H1 (cell line): ENCODE measurements around the gene DCDC2C. TPM values are rescaled to one million over a fixed set of nuclear protein-coding genes. Genes with fewer than 3 reads are reported as not detected.

Experiments
- CTCF ChIA-PET: fragments of 300-600 bp; sonication (Branson Sonifier 250); formaldehyde crosslinking; loops from one replicate; lab custom pipeline; 2021; ENCODE audit not compliant: partially characterized antibody; lab: Charles Lee
- POLR2A ChIA-PET: fragments of 300-600 bp; sonication (Branson Sonifier 250); formaldehyde crosslinking; loops from one replicate; lab custom pipeline; 2021; ENCODE audit warnings: inconsistent platforms; ENCODE audit not compliant: partially characterized antibody; lab: Charles Lee
- DNase-seq, 2 experiments: peaks; one replicate each; pipeline versions ENCODE4 v3.0.0 to v3.0.0-alpha.2; 2010 to 2022; ENCODE audit warnings: low spot score in 2 of 2, low read depth in 1 of 2, mixed read lengths in 1 of 2
- FAIRE-seq: peaks from 2 replicates; lab custom pipeline; 2011; peaks lifted over from hg19 to GRCh38; lab: Jason Lieb, UNC
- H2AFZ ChIP-seq: 2 replicates; pipeline ENCODE4 v1.8.1; 2012; ENCODE audit warnings: low read length, inconsistent platforms
- H2AK5ac ChIP-seq: 2 replicates; pipeline ENCODE4 v1.6.1; 2013; ENCODE audit warnings: low read depth, low read length
- H2BK120ac ChIP-seq: replicated peaks from 2 replicates; pipeline ENCODE3; 2013; ENCODE audit warnings: low read depth, low read length, inconsistent platforms
- H2BK12ac ChIP-seq: 2 replicates; pipeline ENCODE4 v1.6.1; 2013; ENCODE audit warnings: low read depth, low read length
- H2BK15ac ChIP-seq: 2 replicates; pipeline ENCODE4 v1.6.1; 2013; ENCODE audit warnings: low read length
- H2BK20ac ChIP-seq: 2 replicates; pipeline ENCODE4 v1.6.1; 2013; ENCODE audit warnings: low read length
- H2BK5ac ChIP-seq: 2 replicates; pipeline ENCODE4 v1.6.1; 2013; ENCODE audit warnings: low read depth, low read length
- H3K14ac ChIP-seq: 2 replicates; pipeline ENCODE4 v1.6.1; 2013; ENCODE audit warnings: inconsistent platforms; ENCODE audit not compliant: insufficient read length
- H3K18ac ChIP-seq: 2 replicates; pipeline ENCODE4 v1.6.1; 2013; ENCODE audit warnings: low read length; ENCODE audit errors: extremely low read depth
- H3K23ac ChIP-seq: 2 replicates; pipeline ENCODE4 v1.6.1; 2013; ENCODE audit warnings: inconsistent platforms; ENCODE audit not compliant: insufficient read length
- H3K23me2 ChIP-seq: 2 replicates; pipeline ENCODE4 v1.6.1; 2013; ENCODE audit warnings: low read depth, low read length
- H3K27ac ChIP-seq: 2 replicates; pipeline ENCODE4 v1.6.1; 2011; ENCODE audit warnings: low read depth, low read length, inconsistent platforms
- H3K27me3 ChIP-seq, 4 experiments: replicated peaks in 1 of 4; 1 replicate in 1 of 4; 2 replicates in 3 of 4; pipeline versions ENCODE4 v1.6.1 to v1.8.1; 2011 to 2013; ENCODE audit warnings: low read length in 3 of 4, mild to moderate bottlenecking in 3 of 4, inconsistent platforms in 2 of 4, mixed read lengths in 2 of 4, moderate library complexity in 1 of 4; ENCODE audit not compliant: control insufficient read depth in 3 of 4, insufficient read depth in 3 of 4; ENCODE audit errors: extremely low read depth in 1 of 4
- H3K36me3 ChIP-seq, 4 experiments: 2 replicates each; pipeline versions ENCODE4 v1.6.1 to v1.8.1; 2011 to 2013; ENCODE audit warnings: mild to moderate bottlenecking in 4 of 4, low read length in 3 of 4, moderate library complexity in 2 of 4, control low read depth in 1 of 4, inconsistent platforms in 1 of 4; ENCODE audit not compliant: insufficient read depth in 4 of 4, control insufficient read depth in 2 of 4
- H3K4ac ChIP-seq: replicated peaks from 2 replicates; pipeline ENCODE3; 2013; ENCODE audit warnings: low read length, low read depth, mixed read lengths, inconsistent platforms; ENCODE audit not compliant: insufficient read length
- H3K4me1 ChIP-seq, 4 experiments: replicated peaks in 1 of 4; 1 replicate in 1 of 4; 2 replicates in 3 of 4; pipeline versions ENCODE4 v1.6.1 to v1.8.1; 2011 to 2013; ENCODE audit warnings: low read length in 3 of 4, inconsistent platforms in 2 of 4, mixed read lengths in 1 of 4; ENCODE audit not compliant: insufficient read depth in 4 of 4, control insufficient read depth in 3 of 4
- H3K4me2 ChIP-seq, 2 experiments: 2 replicates each; pipeline versions ENCODE4 v1.6.1 to v1.8.1; 2011 to 2013; ENCODE audit warnings: low read depth in 2 of 2, low read length in 2 of 2, control low read depth in 1 of 2, inconsistent platforms in 1 of 2, mild to moderate bottlenecking in 1 of 2; ENCODE audit not compliant: insufficient read depth in 1 of 2
- H3K4me3 ChIP-seq, 4 experiments: fragments of 200-600, 300-600 bp in 1 of 4; sonication (generic), shearing (Covaris generic), sonication (Bioruptor Twin) in 1 of 4; 2 replicates each; pipeline versions ENCODE4 v1.5.1 to v1.8.1; 2011 to 2016; ENCODE audit warnings: low read length in 4 of 4, low read depth in 3 of 4, control low read depth in 2 of 4, inconsistent platforms in 2 of 4, mild to moderate bottlenecking in 2 of 4, mixed read lengths in 1 of 4, moderate library complexity in 1 of 4; ENCODE audit not compliant: insufficient read depth in 2 of 4; ENCODE audit errors: extremely low read depth in 1 of 4
- H3K56ac ChIP-seq: replicated peaks from 2 replicates; pipeline ENCODE3; 2013; ENCODE audit warnings: low read depth, mild to moderate bottlenecking, mixed read lengths, low read length, inconsistent platforms; ENCODE audit not compliant: insufficient read length
- H3K79me1 ChIP-seq: 2 replicates; pipeline ENCODE4 v1.6.1; 2013; ENCODE audit warnings: low read depth, low read length, control low read depth
- H3K79me2 ChIP-seq, 2 experiments: 2 replicates each; pipeline versions ENCODE4 v1.6.1 to v1.8.1; 2012 to 2013; ENCODE audit warnings: low read length in 2 of 2, mild to moderate bottlenecking in 2 of 2, inconsistent platforms in 1 of 2; ENCODE audit not compliant: insufficient read depth in 2 of 2, control insufficient read depth in 1 of 2
- H3K9ac ChIP-seq, 4 experiments: replicated peaks in 1 of 4; 1 replicate in 1 of 4; 2 replicates in 3 of 4; pipeline versions ENCODE4 v1.6.1 to v1.8.1; 2011 to 2013; ENCODE audit warnings: low read depth in 3 of 4, low read length in 3 of 4, control low read depth in 2 of 4, mild to moderate bottlenecking in 2 of 4, moderate library complexity in 2 of 4, inconsistent platforms in 1 of 4; ENCODE audit errors: extremely low read depth in 1 of 4
- H3K9me3 ChIP-seq, 2 experiments: 2 replicates each; pipeline versions ENCODE4 v1.6.1 to v1.8.1; 2012 to 2013; ENCODE audit warnings: mild to moderate bottlenecking in 2 of 2, moderate library complexity in 2 of 2, control low read depth in 1 of 2, inconsistent platforms in 1 of 2, low read depth in 1 of 2, low read length in 1 of 2, mixed read lengths in 1 of 2; ENCODE audit not compliant: insufficient read depth in 2 of 2
- H4K20me1 ChIP-seq, 2 experiments: replicated peaks in 1 of 2; 2 replicates each; pipeline versions ENCODE3 to v1.8.1; 2011 to 2013; ENCODE audit warnings: inconsistent platforms in 2 of 2, low read length in 2 of 2, mild to moderate bottlenecking in 1 of 2; ENCODE audit not compliant: insufficient read depth in 2 of 2, control insufficient read depth in 1 of 2
- H4K5ac ChIP-seq: 2 replicates; pipeline ENCODE4 v1.6.1; 2013; ENCODE audit warnings: low read length, low read depth, mixed read lengths, inconsistent platforms; ENCODE audit not compliant: insufficient read length
- H4K8ac ChIP-seq: 2 replicates; pipeline ENCODE4 v1.8.0; 2013; ENCODE audit warnings: mild to moderate bottlenecking, moderate library complexity, low read length, inconsistent platforms; ENCODE audit not compliant: insufficient read depth; ENCODE audit errors: extremely low read depth
- H4K91ac ChIP-seq: replicated peaks from 2 replicates; pipeline ENCODE3; 2013; ENCODE audit warnings: low read length, mixed read lengths, inconsistent platforms; ENCODE audit not compliant: insufficient read length
- CREB1 ChIP-seq: IDR thresholded peaks from 2 replicates; pipeline ENCODE4 v1.6.1; 2012; ENCODE audit warnings: inconsistent platforms
- EGR1 ChIP-seq: IDR thresholded peaks from 2 replicates; pipeline ENCODE4 v1.6.1; 2011; ENCODE audit warnings: low read depth, low read length, borderline replicate concordance
- GABPA ChIP-seq: IDR thresholded peaks from 2 replicates; pipeline ENCODE4 v1.6.1; 2011; ENCODE audit warnings: mild to moderate bottlenecking, low read length, moderate library complexity, borderline replicate concordance; ENCODE audit not compliant: insufficient read depth
- KDM5A ChIP-seq: fragments of 200-600 bp; IDR thresholded peaks from 2 replicates; pipeline ENCODE4 v1.7.1; 2012; ENCODE audit warnings: mild to moderate bottlenecking, low read length, inconsistent platforms, mixed read lengths
- NANOG ChIP-seq: IDR thresholded peaks from 2 replicates; pipeline ENCODE4 v1.6.1; 2011; ENCODE audit warnings: low read length, low read depth, mild to moderate bottlenecking, inconsistent platforms; ENCODE audit not compliant: insufficient read depth, poor library complexity, severe bottlenecking
- SP1 ChIP-seq: IDR thresholded peaks from 2 replicates; pipeline ENCODE4 v1.6.1; 2011; ENCODE audit warnings: low read depth, low read length
- SP2 ChIP-seq: IDR thresholded peaks from 2 replicates; pipeline ENCODE4 v1.6.1; 2012; ENCODE audit warnings: mild to moderate bottlenecking, low read length, inconsistent platforms
- YY1 ChIP-seq: IDR thresholded peaks from 2 replicates; pipeline ENCODE4 v1.6.1; 2011; ENCODE audit warnings: low read depth, mild to moderate bottlenecking, low read length
- ZNF274 ChIP-seq: IDR thresholded peaks from 2 replicates; pipeline ENCODE4 v1.7.0; 2012; ENCODE audit warnings: low read length, borderline replicate concordance; ENCODE audit errors: extremely low read depth
- WGBS, 2 experiments: shearing (Covaris generic) in 1 of 2; methylation state at CpG; one replicate each; pipeline versions ENCODE4 v1.1.6 to v1.1.7; 2013 to 2015; ENCODE audit warnings: low lambda C conversion rate in 2 of 2, mixed read lengths in 2 of 2, inconsistent platforms in 1 of 2, low coverage in 1 of 2, missing lambda C conversion rate in 1 of 2; ENCODE audit not compliant: insufficient replicate concordance in 2 of 2, insufficient coverage in 1 of 2, insufficient read length in 1 of 2; ENCODE audit errors: extremely low coverage in 1 of 2, missing lambda C conversion rate in 1 of 2; 5-methylcytosine and 5-hydroxymethylcytosine counted together
- polyA plus RNA-seq, 7 experiments: library from polyadenylated mRNA; depleted of rRNA in 3 of 7; stranded (reverse) in 5 of 7; unstranded in 2 of 7; fragments of >200 nt in 5 of 7; fragments of 200-250 nt in 2 of 7; gene quantifications; 1 replicate in 5 of 7; 2 replicates in 1 of 7; 4 replicates in 1 of 7; pipeline versions ENCODE4 v1.2.1 to v1.2.3, GENCODE V29; 2011 to 2013; ENCODE audit warnings: missing spikeins in 2 of 7, mixed read lengths in 2 of 7
- total RNA-seq: library from RNA; stranded (reverse); fragmentation: NEBNext Ultra II Directional; extraction: Animal tissue kit (Norgen Biotek cat#: 25700); gene quantifications from 2 replicates; pipeline ENCODE4 v1.2.1, GENCODE V29; 2021
- TF ChIP-seq, protein P1 (sequence below): IDR thresholded peaks from 2 replicates; pipeline ENCODE4 v1.6.1; 2012; ENCODE audit warnings: low read length, inconsistent platforms

DCDC2C gene
- total and polyA plus RNA-seq, 2 of the 8 experiments (the other 6 are each of a cell fraction or from before 2014, with no cell fraction given) = 0.50 TPM; not detected in 1

DNA sequence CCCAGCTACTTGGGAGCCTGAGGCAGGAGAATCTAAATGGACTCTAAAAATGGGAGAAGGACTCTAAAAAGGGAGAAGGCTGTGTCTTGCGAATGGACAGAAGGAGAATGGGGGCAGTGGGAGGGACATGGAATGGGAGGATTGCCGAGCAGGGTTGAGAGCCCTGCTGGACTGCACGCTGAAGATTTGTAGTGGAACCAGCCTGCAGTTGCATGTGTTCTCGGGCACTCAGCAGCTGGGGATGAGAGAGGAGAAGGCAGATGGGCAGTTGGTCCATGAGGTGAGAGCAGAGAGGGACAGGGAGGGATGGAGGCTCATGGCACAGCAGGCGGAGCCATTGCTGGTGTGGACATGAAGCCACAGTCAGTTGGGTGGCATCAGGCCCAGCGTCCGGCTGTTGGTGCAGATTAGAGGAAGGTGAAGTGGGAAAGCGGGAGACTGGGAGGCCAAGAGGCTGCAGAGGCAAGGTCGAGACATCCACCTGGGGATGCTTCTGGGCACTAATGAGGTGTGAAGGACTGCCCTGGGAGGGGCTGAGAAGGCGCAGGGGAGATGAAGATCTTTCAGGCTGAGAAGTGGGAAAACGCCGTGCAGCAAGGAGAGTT lies 40.7 kb downstream of the DCDC2C start:
- Histone ChIP-seq H2BK15ac (no peak overlapping the region), H3K27me3 (no peaks in the 10 kb centered on the region), H3K9me3 (peaks cover 0 to 4% of the 10 kb centered on the region in 2 experiments; a peak in 1 of 4 replicates), H2BK5ac (no peak overlapping the region), H3K14ac (no peak overlapping the region), H2BK20ac (no peak overlapping the region), H4K8ac (no peak overlapping the region), H3K79me2 (no peaks in the 10 kb centered on the region), H3K27ac (no peak overlapping the region), H2AFZ (no peak overlapping the region), H3K4me3 (no peak overlapping the region), H3K56ac (no peak overlapping the region), H4K20me1 (no peaks in the 10 kb centered on the region), H4K91ac (no peak overlapping the region), H3K9ac (no peak overlapping the region), H3K36me3 (no peaks in the 10 kb centered on the region), H3K23ac (no peak overlapping the region), H2BK120ac (no peak overlapping the region), H3K4ac (no peak overlapping the region), H3K4me2 (no peak overlapping the region), H4K5ac (no peak overlapping the region), H2AK5ac (no peak overlapping the region), H3K4me1 (no peaks in the 10 kb centered on the region), H2BK12ac (no peak overlapping the region), H3K23me2 (no peaks in the 10 kb centered on the region; the same call in 1 of the 2 replicates), H3K18ac (no peak overlapping the region), H3K79me1 (no peaks in the 10 kb centered on the region)
- 89% methylated on average over 12 of the region's 12 CpGs; no CpG with 5 or more reads in 1 of the 2 experiments for WGBS, 2 experiments
- CTCF ChIA-PET = interaction anchor here (1.1 to 9.8 kb wide), 5 partner anchors 17 to 83 kb away, joined by 4 to 79 read pairs (median 46); no protein-coding TSS in a partner anchor
- DNase-seq = no peak
- POLR2A ChIA-PET = no interaction called here
- no peak for FAIRE-seq
- TF ChIP-seq SP2 (no peak), CREB1 (no peak), ZNF274 (no peak), YY1 (no peak), GABPA (no peak), NANOG (no peak), EGR1 (no peak), SP1 (no peak), KDM5A (no peak)
- TF ChIP-seq, protein P1, sequence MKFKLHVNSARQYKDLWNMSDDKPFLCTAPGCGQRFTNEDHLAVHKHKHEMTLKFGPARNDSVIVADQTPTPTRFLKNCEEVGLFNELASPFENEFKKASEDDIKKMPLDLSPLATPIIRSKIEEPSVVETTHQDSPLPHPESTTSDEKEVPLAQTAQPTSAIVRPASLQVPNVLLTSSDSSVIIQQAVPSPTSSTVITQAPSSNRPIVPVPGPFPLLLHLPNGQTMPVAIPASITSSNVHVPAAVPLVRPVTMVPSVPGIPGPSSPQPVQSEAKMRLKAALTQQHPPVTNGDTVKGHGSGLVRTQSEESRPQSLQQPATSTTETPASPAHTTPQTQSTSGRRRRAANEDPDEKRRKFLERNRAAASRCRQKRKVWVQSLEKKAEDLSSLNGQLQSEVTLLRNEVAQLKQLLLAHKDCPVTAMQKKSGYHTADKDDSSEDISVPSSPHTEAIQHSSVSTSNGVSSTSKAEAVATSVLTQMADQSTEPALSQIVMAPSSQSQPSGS = no peak
